GM23248 (cell line): ENCODE data around the gene CAPN13.

Experiments used
- EZH2 ChIP-seq: fragments of 200-600 bp; sonication (generic); IDR thresholded peaks from 2 replicates; pipeline ENCODE4 v1.6.1; 2018; ENCODE audit warnings: antibody characterized with exemption, mild to moderate bottlenecking; ENCODE audit not compliant: insufficient read depth, poor library complexity, severe bottlenecking
- EZH2phosphoT487 ChIP-seq: fragments of 200-600 bp; sonication (generic); IDR thresholded peaks from 2 replicates; pipeline ENCODE4 v1.6.1; 2018; ENCODE audit warnings: antibody characterized with exemption, moderate library complexity, mild to moderate bottlenecking, low read depth; ENCODE audit not compliant: insufficient read depth

- TF ChIP-seq EZH2phosphoT487 = no peak
- no peak for TF ChIP-seq EZH2
These were observed 30.2 kb downstream of the CAPN13 start for GRCh38 chr2:30776831-30777635.
